HG02938 (cell line): ENCODE results near the gene ZNF91.
"Not testable (repeated sequence)": the region's sequence is repeated elsewhere in the genome, so short reads cannot be mapped to it uniquely, and the experiment has no call there.

Experiments
- ATAC-seq: cut with Tn5 transposase; IDR thresholded peaks from one replicate; pipeline ENCODE4 v1.9.1; 2021; ENCODE audit warnings: mild to moderate bottlenecking, moderate library complexity; ENCODE audit not compliant: unreplicated experiment

The ZNF91 gene

DNA sequence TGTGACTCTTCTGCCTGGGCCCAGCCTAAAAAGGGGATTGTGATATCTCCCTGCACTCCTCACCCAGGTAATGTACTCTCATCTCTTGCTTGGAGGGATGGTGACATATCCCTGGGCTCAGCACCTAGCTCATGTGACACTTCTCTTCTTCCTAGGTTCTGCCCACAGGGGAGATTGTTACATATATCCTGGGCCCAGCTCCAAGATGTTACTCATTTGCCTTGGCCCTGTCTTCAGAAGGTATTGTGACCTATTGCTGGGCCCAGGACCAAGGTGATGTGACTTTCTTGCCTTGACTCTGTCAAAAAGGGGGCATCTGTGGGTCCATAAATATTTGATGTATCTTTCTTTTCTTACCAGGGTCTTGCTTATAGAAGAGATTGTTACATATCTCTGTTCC, 73.9 kb downstream of the ZNF91 start:
- not testable (repeated sequence) for ATAC-seq

GRCh38 chr19:23319571-23319970, 75.7 kb downstream of the ZNF91 start:
- ATAC-seq, result not testable (repeated sequence)

GRCh38 chr19:23318941-23319340, 76.3 kb downstream of the ZNF91 start:
- not testable (repeated sequence) for ATAC-seq

- ATAC-seq, result no peak
These were observed 77.1 kb downstream of the ZNF91 start for GRCh38 chr19:23318143-23318542.

DNA sequence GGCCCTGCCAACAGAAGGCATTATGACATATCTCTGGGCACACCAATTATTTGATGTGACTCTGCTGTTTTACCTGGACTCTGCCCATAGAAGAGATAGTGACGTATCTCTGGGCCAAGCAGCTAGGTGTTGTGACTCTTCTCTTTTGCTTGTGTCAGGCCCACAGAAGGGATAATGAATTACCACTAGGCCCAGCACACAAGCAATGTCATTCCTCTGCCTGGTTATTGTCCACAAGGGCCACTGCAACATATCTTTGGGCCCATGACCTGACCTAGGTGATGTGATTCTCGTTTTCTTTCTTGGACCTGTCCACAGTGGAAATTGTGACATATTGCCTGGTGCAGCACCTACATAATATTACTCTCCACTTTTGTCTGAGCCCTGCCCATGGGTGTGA, 80.0 kb downstream of the ZNF91 start:
- ATAC-seq, result no peak

DNA sequence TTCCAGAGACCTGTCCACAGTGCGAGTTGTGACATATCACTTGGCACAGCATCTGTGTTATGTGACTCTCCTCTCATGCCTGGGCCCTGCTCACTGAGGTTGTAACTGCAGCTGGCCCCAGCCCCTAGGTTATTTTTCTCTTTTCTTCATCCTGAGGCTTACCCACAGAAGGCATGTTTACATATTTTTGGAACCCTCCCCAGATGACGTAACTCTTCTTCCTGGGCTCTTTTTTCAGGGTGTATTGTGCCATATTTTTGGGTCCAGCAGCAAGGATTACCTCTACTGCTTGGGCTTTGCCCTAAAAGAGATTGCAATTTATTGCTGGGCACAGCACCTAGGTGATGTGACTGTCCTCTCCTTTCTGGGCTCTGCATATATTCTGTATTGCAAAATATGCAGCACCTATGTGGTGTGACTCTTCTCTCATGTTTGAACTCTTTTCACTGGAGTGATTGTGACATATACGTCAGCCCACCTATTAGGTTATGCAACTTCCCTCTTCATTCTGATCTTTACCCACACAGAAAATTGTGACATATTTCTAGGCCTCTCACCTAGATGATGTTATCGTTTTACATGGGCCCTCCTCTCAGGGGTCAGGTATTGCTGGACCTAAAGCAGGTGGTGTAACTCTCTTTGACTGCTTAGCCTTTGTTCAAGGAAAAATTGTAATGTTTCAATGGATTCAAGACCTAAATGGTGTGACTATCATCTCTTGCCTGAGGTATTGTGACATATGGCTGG, 80.6 kb downstream of the ZNF91 start:
- no peak for ATAC-seq

DNA sequence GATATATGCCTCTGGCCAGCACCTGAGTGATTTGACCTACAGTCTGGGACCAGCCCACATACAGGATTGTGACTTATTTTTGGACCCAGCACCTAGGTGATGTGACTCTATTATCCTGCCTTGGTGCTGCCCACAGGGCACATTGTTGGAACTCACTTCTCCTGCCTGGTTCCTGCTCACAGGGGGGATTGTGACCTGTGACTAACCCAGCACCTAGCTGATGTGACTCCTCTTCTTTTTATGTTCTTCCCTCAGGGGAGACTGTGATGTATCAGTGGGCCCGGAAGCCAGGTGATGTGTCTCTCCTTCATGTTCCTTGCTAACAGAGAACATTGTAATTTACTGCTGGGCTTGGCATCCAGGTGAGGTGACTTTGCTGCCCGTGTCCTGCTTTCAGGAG, 82.1 kb downstream of the ZNF91 start:
- ATAC-seq, result no peak

GRCh38 chr19:23312515-23312914, 82.8 kb downstream of the ZNF91 start:
- no peak for ATAC-seq

- ATAC-seq, result no peak
These were observed 83.7 kb downstream of the ZNF91 start for GRCh38 chr19:23311551-23311950.

DNA sequence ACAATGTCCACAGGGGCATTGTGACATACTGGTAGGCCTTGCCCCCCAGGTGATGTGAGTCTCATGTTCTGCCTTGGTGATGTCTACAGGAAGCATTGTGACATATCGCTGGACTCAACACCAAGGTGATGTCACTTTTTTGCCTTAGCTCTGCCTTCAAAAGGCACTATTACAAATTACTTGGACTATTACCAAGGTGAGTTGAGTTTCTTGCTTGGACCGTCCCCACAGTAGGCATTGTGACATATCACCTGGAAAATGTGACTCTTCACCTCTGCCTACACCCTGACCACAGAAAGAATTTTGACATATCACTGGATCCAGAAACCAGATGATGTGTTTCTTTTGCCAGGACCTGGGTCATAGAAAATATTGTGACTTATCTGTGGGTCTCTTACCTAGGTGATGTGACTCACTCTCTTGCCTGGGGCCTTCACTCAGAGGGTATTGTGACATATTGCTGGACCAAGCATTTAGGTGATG, 84.5 kb downstream of the ZNF91 start:
- ATAC-seq, result no peak

DNA sequence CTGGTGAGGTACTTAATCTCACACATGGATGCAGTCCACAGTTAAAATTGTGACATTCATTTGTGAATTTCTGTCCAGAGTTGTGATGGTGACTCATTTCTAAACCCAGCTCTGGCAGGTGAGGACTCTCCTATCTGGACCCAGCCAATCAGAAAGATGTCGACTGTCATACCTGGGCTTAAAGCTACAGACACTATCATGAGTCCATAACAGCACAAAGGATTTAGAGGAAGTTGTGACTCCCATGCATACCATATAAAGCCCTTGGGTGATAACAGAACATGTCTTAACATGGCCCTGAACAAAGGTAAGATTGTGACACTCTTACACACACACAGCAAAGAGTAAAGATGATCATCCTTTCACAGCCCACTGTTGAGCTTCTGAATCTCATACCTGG, 85.3 kb downstream of the ZNF91 start:
- no peak for ATAC-seq

GRCh38 chr19:23305555-23305954, 89.7 kb downstream of the ZNF91 start:
- no peak for ATAC-seq

DNA sequence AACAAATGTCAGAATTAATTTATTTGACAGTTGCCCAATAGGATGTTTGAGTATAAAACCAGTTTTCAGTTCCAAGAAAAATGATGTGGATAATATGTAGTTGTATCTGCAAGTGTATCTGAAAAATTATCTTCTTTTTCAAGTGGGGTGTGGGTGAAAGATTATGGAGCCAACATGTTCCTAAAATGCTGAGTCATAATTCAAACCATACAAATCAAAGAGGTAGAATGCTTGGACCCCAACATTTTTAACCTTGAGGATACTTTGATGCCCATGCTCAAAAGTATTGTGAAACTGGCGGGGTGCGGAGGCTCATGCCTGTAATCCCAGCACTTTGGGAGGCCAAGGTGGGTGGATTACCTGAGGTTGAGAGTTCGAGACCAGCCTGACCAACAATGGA, 91.0 kb downstream of the ZNF91 start:
- no peak for ATAC-seq

GRCh38 chr19:23294141-23294540, 101.1 kb downstream of the ZNF91 start:
- no peak for ATAC-seq

GRCh38 chr19:23289966-23290365, 105.3 kb downstream of the ZNF91 start:
- not testable (repeated sequence) for ATAC-seq
